Vagina (tissue), 2 donors: ENCODE results near the gene EPM2AIP1.

ENCODE experiments used
- POLR2A ChIP-seq, 2 donors: fragments of 450-650 bp; IDR thresholded peaks; one replicate each; pipeline ENCODE4 v1.6.1; 2017; ENCODE audit warnings: antibody characterized with exemption in 2 of 2, mild to moderate bottlenecking in 2 of 2, moderate library complexity in 2 of 2
- POLR2AphosphoS5 ChIP-seq, 2 donors: sonication (generic); formaldehyde crosslinking; IDR thresholded peaks; one replicate each; pipeline ENCODE4 v1.9.0; 2017; ENCODE audit warnings: antibody characterized with exemption in 2 of 2, mild to moderate bottlenecking in 2 of 2, low read depth in 1 of 2; ENCODE audit not compliant: insufficient read depth in 1 of 2
- TF ChIP-seq, protein P1 (sequence below), 3 experiments: fragments of 450-650 bp in 2 of 3; fragments of 200-600 bp in 1 of 3; sonication (generic) in 1 of 3; IDR thresholded peaks; one replicate each; pipeline ENCODE4 v1.5.1; 2017 to 2019; ENCODE audit warnings: antibody characterized with exemption in 3 of 3, mild to moderate bottlenecking in 2 of 3, moderate library complexity in 2 of 3

DNA sequence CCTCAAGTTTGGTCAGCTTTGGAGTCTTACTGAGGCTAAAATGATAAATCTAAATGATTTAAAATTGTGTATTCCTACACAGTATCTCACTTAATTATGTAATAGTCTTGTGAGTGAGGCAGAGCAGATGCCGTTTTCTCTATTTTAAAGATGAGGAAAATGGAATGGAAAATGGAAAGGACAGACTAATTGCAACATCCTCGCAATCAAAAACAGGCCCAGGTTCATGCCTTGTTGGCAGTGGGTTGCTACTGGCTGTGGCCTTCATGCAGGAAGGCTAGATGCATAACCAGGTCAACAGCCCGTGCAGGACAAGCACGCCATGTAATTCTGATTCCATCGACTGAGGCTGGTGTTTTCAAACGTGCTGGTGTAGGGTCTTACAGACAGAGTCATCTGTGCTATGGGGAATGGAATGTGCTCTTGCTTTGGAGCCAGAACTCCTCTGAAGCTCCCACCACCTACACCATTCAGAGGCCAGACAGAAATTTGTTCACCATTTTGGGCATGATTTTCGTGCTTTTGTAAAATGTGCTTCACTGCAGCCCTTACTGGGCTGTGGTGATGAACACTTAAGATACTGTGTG, 38.3 kb upstream of the EPM2AIP1 start:
- TF ChIP-seq, protein P1, sequence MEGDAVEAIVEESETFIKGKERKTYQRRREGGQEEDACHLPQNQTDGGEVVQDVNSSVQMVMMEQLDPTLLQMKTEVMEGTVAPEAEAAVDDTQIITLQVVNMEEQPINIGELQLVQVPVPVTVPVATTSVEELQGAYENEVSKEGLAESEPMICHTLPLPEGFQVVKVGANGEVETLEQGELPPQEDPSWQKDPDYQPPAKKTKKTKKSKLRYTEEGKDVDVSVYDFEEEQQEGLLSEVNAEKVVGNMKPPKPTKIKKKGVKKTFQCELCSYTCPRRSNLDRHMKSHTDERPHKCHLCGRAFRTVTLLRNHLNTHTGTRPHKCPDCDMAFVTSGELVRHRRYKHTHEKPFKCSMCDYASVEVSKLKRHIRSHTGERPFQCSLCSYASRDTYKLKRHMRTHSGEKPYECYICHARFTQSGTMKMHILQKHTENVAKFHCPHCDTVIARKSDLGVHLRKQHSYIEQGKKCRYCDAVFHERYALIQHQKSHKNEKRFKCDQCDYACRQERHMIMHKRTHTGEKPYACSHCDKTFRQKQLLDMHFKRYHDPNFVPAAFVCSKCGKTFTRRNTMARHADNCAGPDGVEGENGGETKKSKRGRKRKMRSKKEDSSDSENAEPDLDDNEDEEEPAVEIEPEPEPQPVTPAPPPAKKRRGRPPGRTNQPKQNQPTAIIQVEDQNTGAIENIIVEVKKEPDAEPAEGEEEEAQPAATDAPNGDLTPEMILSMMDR (IDR thresholded peaks at IDR 0.05), result no peak
- no peak for TF ChIP-seq POLR2A (IDR thresholded peaks at IDR 0.05)
- no peak for TF ChIP-seq POLR2AphosphoS5 (IDR thresholded peaks at IDR 0.05; ENCODE audit: insufficient read depth in 1 of 2, low read depth in 1 of 2)
